UCSD-AML1 (cell line): ENCODE data around the gene PLAAT2.
"Not testable (repeated sequence)": the region's sequence is repeated elsewhere in the genome, so short reads cannot be mapped to it uniquely, and the experiment has no call there.

ENCODE experiments used
- DNase-seq: peaks from one replicate; lab custom pipeline; 2025; ENCODE audit not compliant: unreplicated experiment; lab: John Stamatoyannopoulos, UW

PLAAT2 gene

DNA sequence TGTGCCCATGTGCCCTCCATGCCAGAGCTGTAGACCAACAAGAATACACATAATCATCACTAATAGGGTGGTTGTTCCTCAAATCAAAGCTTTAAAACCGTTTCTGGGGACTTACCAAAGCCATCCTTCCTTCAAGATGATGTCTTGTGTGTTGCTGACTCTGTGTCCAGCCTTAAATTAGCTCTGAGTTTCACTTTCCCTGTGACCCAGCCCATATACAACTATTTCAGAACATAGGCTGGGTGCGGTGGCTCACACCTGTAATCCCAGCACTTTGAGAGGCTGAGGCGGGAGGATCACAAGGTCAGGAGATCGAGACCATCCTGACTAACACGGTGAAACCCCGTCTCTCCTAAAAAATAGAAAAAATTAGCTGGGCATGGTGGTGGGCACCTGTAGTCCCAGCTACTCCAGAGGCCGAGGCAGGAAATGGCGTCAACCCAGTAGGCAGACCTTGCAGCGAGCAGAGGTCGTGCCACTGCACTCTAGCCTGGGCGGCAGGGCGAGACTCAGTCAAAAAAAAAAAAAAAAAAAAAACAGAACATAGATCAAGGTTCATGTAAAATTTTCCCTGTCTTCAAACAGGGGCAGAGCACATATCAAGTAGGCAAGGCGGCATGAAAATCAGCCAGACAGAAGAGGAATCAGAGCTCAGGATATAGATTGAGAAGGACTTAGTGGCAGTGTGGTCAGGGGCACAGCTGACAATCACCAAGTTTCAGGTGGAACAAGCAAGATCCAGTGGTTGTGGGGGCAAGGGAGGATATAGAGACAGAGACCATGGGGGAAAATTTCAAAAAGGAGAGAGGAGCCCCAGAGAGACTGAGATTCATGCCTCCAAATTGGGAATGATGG is at the start of gene PLAAT2:
TSS of gene PLAAT2 (minus strand) at position 179 of the 855 bp plus-strand sequence. CDS start at position 124, 55 bp downstream.
- no peak for DNase-seq

GRCh38 chr11:63612181-63612580 is 49.0 kb upstream of the PLAAT2 start:
- DNase-seq, result no peak

- no peak for DNase-seq
These were observed 48.2 kb upstream of the PLAAT2 start for GRCh38 chr11:63611395-63611747.

DNA sequence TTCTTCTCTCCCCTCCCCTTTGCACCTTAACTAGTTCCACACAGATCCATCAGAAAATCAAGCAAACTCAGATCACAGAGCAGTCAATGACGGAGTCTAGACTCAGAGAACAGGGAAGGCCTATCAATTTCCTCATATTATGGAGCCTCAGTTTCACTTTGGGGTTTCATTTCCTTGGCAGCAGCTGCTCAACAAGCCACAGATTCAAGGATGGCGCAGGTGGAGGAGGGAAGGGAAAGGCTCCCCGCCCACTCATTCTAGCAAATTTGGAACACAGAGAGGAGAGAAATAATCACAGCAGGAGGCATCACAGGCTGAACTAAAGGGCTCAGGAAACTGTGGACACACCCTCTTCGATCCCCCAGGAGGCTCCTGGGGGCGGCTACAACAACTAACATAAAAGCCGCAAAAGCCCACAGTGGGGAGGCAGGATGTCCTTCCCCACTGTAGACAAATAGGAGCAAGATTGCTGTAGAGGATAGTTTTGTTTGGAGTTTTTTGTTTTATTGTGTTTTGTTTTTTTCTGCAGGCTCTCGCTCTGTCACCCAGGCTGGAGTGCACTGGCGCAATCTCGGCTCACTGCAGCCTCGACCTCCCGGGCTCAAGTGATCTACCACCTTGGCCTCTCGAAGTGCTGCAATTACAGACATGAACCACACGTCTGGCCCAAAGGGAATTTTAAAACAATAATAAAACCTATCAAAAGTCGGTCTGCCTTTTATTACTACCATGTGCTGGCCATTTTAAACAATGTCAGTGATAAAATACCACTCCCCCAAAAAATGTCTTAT is 47.6 kb upstream of the PLAAT2 start:
- DNase-seq, result no peak

DNA sequence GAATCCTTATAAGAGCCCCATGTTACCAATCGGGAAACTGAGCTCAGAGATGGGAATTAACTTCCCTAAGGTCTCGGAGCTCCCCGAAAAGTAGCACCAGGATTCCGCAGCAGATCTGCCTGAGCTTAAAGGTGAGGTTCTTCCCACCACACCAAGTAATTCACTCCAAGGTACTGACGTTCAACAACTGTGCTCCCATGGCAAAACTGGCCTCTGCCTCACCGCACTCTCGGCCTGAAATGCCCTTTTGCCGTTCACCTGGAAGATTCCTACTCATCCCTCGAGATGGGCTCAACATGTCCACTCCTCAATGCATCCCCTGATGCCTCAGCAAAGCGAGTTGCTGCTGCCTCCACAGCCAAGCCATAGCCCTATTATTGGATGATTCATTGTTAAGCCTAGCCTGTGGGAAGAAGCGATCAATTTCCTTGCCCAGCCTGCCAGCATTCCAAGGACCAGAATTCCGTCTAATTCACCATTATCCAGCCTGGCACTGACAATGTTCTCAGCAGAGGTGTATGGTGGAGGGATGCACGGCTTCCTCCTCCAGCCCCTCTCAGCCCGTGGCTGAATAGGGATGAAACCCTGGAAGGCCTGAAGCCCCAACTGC is 46.9 kb upstream of the PLAAT2 start:
- no peak for DNase-seq

GRCh38 chr11:63609536-63609935 is 46.4 kb upstream of the PLAAT2 start:
- no peak for DNase-seq

DNA sequence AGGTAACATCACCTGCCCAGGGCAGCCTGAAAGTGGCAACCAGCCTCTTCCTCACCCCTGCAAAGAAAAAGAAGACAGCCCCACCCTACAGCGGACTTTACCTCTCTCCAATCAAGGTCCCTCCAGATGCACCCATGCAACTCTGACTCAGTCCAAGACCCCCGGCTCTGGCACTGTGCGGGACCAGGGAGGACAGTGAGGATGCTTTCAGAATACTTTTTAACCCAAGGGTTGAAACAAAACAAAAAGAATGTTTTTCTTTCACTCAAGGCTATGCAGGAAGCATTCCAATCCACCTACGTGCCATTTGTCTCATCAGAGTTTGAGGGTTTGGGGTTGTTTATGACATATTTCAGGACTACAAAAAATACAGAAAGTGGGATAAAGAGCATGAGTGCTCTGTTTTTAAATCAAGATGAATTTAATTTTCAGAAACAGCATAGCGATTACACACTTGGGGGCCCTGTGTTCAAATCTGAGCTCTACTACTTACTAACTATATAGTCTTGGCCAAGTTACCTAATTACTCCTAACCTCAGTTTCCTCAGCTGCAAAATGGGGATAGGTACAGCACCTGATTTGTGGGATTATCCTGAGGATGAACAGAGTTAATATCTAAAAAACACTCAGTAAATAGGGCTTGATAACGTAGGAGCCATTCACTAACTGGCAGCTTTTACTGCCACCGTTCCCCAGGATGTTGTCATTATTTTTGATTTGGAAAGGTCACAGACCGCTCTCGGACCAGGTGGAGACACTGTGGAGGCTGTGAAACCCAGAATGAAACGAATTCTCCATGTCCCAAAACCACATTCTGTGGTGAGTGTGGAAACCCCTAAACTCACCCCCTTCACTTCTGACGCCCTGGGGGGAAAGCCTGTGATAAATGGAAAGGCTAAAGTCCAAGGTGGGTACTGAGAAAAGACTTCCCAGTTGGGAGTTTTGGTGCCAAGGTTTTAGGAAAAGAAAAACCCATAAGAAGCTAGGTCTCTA is 45.5 kb upstream of the PLAAT2 start:
- no peak for DNase-seq

DNA sequence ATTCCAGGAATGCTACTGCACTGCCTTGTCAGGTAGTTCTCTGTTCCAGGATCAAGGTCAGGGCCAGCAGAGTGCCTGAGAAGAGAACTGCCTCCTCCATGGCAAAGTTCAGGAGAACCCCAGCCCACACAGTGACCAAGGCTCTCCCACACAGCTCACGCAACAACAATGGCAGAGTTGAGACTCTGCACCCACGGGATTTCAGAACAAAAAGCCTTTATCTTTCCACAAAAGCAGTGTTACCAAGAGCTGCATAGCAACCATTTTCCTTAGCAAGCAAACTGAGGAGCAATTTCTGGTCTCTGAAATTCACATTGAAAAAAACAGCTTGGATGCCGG is 40.0 kb upstream of the PLAAT2 start:
- no peak for DNase-seq

GRCh38 chr11:63602290-63603179 is 39.4 kb upstream of the PLAAT2 start:
- not testable (repeated sequence) for DNase-seq

DNA sequence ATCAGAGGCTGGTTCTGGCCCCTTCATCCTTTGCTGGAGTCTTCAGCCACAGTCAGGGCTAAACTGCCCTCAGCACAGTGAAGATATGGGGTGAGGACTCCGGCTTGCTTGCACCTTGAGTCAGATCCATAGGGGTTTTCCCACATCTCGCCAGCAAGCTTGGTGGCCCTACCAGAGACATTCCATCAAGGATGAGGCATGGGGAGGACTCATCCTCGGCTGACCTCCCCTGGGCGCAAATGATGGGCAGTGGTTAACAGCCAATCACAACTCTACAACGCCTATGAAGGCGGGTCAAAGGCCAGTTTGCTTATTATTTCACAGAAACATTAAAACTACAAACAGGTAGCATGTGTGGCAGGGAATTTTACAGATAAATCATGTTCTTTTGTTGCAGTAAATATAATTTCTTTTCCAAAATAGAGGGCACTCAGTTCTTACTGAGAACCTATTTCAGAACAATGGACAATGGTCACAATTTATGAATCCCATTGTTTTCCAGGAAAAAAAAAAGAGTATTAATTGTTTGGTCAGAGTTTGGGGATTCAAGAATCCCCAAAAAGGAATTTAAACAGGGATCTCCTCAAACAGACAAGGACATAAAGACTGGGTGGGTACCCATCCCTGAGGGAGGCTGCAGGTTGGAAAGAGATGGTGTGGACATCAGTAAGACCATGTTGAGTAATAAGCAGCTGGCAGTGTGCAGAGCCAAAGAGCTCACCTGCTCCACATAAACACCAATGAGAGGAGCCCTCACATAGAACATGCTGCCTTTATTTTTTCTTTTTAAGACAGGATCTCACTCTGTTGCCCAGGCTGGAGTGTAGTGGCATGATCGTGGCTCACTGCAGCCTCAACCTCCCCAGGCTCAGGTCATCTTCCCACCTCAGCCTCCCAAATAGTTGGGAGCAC is 36.3 kb upstream of the PLAAT2 start:
- no peak for DNase-seq

DNA sequence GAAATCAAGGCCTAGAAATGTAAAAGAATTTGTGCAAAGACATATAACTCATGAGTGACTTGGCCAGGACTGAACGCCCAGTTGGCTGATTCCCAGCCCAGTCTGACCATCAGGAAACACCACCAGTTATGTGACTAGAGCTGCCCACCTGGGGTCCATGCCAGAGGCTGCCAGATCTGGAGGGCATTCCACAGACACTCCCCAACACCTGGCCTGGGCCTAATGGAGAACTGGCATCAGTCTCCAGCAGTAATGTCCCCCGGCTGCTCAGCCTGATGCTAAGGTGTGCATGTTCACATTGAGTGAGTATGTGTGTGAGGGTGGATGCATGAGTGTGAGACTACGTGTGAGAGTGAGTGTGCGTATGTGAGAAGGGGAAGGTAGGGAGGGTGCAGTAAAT is 35.4 kb upstream of the PLAAT2 start:
- no peak for DNase-seq

DNA sequence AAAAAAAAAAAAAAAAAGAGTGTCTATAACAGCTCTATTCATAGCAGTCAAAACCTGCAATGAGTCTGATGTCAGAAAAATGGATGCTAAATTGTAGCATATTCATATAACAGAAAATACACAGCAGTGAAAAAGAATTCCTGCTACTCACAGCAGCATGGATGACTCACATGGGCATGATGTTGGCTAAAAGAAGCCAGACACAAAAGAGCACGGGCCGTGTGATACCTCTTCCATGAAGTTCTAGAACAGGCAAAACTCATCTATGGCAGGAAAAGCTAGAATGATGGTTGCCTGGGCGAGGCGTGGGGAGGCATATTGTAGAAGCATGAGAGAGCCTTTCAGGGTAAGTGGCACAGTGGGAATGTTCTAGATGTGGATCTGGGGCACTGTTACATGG is 32.1 kb upstream of the PLAAT2 start:
- no peak for DNase-seq

DNA sequence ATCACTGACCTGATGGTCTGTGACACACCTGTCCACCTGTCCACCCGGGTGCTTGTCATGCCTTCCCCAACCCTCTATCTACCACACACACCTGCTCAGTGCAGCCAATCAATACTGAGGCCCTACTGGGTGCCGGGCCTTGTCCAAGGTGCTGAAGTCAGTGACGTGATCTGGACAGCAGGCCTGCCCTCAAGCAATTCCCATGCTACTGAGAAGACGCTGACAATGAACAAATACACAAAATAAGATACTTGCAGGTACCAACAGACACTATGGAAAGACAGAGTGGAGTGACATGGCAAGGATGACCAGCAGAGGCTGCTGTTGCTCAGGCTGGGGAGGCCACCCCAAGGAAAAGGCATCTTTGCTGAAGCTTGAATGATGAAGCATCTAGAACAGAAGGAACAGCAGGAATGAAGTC is 29.8 kb upstream of the PLAAT2 start:
- DNase-seq, result peak; percentile 21

DNA sequence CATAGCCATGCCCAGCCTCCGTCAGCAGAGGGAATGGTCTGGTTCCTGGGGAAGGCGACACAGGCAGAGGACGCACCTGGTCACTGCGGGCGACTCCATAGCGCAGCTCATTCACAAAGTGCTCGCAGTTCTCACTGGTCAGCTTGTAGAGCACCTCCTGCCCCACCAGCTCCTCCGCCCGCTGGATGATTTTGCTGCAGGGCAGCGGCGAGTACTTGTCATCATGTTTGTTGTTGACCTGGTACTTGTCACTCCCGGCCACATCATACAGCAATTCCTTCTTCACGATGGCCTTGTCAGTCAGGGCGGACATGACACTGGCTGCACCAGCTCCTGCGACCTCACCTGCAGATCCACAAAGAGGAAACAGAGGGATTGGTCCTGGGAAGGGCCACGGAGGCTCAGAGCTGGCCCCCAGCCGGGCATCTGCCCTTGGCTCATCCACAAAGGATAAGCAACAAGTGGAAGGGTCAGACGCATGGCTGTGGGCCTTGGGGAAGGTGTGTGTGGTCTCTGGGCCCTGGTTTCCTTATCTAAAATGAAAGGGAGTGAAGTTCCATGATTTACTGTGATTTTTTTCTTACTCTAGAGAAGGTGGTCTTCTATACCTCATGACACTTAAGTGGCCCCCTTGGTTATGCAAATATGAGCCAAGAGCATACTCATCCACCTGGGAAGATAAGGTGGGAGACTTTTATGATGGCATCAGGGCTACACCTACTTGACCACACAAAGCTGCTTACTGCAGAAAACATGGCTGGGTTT is 27.0 kb upstream of the PLAAT2 start:
- no peak for DNase-seq

- DNase-seq, result no peak
These were observed 25.8 kb upstream of the PLAAT2 start for GRCh38 chr11:63589000-63589399.

- no peak for DNase-seq
These were observed 23.4 kb upstream of the PLAAT2 start for GRCh38 chr11:63586451-63587166.

DNA sequence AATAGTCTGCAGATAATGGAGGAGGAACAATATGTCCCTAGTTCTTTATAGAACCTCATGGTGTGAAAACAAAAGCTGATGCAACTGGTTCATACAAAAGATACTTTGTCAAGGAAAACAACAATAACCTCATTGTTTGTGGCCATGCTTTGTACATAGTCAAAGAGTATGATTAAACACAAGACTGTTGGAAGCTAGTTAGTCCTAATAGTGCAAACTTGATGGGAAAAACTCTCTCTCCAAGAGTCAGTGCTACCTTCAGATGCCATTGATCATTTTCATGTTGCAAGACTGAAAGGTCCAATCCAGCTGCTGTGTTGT is 20.1 kb upstream of the PLAAT2 start:
- no peak for DNase-seq
